Fibroblast of skin of scalp (primary cell): Measurements from ENCODE around the gene FBP1.
"Not testable (repeated sequence)": the region's sequence is repeated elsewhere in the genome, so short reads cannot be mapped to it uniquely, and the experiment has no call there.

ENCODE experiments used
- DNase-seq: peaks from one replicate; pipeline ENCODE4 v3.0.0-alpha.2; 2013

Gene FBP1

DNA sequence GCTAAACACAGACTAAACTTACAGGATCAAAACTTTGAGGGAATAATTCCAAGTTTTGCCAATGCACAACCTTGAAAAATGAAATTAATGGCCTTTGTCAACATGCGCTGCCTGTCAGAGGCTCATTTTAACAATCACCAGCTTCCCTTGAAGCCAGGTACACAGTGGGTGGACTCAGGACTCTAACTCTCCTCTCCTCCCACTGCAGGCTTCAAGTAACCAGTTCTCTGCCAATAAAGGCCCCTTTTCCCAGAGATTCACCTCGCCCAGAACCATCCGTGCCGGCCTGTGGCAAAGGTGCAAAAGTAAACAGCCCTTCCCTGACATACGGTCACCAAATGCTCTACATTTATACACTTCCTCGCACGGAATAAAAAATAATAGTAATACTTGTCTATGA is 27.2 kb downstream of the FBP1 start:
- no peak for DNase-seq

- DNase-seq = no peak
Measured at GRCh38 chr9:94611638-94612068, 27.7 kb downstream of the FBP1 start.

GRCh38 chr9:94610181-94610606 is 29.1 kb downstream of the FBP1 start:
- no peak for DNase-seq

GRCh38 chr9:94607423-94607691 is 32.0 kb downstream of the FBP1 start:
- no peak for DNase-seq

DNA sequence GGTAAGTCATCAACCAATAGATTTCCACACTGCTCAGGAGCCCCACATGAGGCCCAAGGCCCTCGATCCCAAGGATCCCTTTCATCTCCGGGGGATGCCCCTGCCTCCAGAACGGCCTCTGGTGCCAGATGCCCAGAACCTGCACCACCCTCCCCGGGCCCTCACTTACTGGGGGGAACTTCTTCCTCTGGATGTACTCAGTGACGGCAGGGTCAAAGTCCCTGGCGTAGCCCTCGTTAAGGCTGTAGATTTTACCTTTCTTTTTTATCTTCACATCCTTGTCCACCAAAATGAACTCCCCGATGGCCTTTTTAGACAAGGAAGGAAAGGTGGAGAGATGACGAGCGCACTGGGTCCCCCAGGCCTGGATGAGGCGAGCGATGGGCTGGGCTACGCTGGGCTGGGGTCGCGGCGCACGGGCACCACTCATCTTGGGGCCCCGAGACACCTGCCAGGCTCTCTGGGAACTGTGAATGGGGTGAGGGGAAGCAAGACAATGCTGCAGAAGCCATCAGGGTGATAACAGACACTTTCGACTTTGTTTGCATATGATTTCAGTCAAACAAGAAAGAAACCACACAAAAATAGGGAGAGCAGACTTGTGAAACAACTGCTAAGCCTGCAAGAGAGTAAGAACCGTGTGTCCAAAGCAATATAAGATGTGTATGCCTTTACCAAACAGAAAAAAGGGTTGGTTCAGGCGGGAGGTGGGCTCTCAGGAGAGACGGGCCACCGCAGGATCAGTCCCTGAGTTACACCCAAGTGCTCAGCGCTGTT is 32.5 kb downstream of the FBP1 start:
- no peak for DNase-seq

DNA sequence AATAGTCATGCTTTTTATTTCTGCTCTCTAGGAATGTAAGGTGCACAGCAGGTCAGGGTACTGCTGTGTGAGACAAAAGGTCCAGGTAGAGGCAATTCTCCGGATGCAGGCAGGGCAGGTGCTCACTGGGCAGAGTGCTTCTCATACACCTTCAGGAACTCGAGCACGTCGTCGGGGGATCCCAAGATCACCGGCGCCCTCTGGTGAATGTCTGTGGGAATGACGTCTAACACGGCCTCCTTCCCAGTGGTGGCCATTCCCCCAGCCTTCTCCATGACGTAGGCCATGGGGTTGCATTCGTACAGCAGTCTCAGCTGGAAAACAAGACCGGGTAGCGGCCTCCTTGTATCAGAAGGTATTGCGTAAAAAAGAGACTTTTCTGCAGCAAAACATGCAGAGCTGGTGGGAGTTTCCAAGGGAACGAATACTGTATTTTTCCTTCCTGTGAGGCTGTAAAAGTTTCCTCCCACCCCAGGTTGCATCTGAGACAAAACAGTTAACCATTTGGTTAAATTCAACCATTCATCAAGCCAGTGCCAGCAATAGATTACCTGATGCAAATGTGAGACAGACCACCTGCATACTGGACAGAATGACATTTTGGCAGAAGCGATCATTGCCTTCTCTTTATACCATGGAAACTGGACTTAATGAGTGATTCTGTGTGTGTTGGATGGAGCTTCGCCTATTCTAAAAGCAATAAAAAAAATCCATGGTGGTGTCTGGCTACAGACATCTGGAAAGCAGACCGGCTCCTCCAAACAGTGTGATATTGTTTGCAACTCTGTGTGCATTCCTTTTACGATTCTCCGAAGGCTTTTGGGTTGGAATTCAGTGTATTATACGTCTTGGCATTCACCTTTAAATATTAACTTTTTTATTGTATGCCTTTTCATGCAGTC is 35.8 kb downstream of the FBP1 start:
- DNase-seq = peak; percentile 49

DNA sequence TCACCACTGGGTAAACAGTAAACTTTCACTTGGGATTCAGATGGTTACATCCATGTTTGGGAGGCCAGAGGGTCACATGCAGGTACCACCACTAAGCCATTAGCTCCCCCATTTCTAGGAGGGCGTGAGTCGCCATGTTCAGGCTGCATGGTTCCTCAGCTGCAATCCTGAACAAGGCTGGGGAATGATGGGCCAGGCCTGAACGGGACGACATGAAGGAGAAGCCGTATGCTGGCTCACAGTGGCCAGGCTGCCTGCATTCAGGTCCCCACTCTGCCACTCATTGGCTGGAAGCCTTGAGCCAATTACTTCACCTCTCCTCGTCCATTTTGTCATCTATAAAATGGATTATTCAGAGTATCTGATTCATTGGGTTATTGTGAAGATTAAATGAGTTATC is 36.7 kb downstream of the FBP1 start:
- DNase-seq = no peak

- no peak for DNase-seq
Measured at GRCh38 chr9:94600715-94601114, 38.6 kb downstream of the FBP1 start.

GRCh38 chr9:94600258-94600657 is 39.1 kb downstream of the FBP1 start:
- DNase-seq = no peak

DNA sequence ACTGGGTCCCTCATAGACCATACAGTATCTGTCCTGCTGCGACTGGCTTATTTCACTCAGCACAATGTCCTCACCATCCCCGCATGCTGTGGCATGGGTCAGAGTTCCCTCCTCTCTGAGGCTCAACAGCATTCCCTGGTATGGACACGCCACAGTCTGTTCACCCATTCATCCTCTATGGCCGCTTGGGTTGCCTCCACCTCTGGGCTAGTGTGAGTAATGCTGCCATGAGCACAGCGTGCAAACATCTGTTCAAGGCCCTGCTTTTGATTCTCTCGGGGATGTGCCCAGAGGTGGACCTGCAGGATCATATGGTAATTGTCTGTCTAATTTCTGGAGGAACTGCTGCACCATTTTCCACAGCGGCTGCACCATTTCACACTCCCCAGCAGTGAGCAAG is 40.2 kb downstream of the FBP1 start:
- DNase-seq = no peak

GRCh38 chr9:94593459-94594345 is 45.6 kb downstream of the FBP1 start, which contains the start of gene FBP2:
TSS of gene FBP2 (minus strand) at chr9:94593824. CDS start at chr9:94593726, 98 bp downstream.
- DNase-seq = no peak

DNA sequence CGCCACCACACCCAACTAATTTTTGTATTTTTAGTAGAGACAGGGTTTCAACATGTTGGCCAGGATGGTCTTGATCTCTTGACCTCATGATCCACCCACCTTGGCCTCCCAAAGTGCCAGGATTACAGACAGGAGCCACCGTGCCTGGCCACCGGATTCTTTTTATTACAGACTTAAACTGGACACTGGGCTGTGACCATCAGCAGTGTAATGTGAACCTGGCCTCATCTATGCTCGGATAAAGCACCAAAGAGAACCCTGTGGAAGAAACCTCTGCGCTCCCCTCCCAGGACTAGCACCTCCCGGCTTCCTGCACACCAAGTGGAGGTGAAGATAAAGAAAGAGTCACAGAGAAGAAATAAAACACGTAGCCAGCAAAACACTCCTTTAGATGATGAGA is 46.6 kb downstream of the FBP1 start:
- not testable (repeated sequence) for DNase-seq

DNA sequence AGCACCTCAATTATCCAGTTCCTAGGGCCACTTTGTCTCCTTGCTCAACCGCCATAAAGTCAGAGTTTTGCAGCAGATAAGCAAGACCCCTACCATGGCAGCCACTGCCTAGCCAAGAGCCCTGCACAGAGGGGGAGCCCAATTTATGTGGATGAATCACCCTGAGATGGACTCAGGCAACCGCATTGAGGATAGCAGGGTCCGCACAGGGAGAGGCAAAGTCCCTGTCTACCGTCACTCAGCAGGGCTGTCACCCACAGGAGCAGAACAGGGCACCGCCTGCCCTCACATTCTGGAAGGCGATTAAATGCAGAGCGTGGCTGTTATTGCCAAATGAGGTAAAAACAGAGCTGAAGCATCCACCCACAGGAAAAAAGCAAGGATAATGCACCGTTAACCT is 47.4 kb downstream of the FBP1 start:
- DNase-seq = no peak

- not testable (repeated sequence) for DNase-seq
Measured at GRCh38 chr9:94591046-94591545, 48.2 kb downstream of the FBP1 start.

DNA sequence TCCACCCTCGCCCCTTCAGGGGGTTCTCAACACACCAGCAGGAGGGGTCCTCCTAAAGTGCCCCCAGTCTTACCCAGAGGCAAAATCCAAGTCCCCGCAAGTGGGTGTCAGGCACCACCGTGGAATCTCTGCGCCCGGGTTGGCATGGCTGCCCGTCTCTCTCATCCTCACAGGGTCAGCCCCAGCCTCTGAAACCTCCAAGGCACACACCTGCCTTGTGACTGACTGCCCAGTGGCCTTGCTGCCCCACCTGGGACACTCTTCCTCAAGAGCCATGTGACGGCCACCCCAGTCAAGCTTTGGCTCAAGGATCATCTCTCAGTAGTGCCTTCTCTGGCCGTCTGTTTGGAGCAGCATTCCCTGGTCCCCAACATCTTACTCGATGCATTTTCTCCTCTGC is 50.6 kb downstream of the FBP1 start:
- DNase-seq = no peak

GRCh38 chr9:94586814-94587213 is 52.5 kb downstream of the FBP1 start:
- DNase-seq = peak; percentile 30

DNA sequence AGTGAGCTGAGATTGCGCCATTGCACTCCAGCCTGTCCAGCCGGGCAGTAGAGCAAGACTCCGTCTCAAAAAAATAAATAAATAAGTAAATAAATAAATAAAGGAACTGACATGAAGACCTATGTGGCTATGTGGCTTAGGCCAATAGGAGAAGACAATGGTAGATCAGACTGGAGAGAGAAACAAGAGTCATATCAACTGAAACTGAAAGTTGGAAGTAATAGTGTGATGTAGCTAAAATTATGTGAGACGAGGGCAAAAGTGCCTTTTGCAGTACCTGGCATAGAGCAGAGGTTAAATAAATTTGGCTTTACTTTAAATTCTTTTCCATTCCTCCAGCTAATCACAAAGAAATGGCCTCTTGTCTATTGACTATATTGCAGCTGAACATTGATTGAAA is 53.0 kb downstream of the FBP1 start:
- no peak for DNase-seq

- no peak for DNase-seq
Measured at GRCh38 chr9:94584555-94584954, 54.8 kb downstream of the FBP1 start.

DNA sequence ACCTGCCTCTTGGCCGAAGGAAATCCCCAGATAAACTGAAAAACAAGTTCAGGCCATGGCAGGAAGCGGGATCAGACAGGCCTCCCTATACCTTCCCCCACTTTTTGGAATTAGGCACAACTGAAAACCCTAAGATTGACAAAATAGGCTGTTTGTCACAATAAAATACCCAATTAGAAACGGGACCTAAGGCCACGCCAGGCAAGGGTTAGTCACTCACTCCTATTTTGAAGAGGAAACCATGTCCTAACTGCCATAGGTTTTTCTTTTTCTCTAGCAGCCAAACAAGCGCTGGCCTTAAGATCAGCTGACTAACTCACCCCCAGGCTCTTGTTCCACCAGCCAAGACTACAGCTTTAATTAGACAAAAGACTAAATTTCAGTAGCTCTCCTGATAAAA is 57.6 kb downstream of the FBP1 start:
- no peak for DNase-seq

DNA sequence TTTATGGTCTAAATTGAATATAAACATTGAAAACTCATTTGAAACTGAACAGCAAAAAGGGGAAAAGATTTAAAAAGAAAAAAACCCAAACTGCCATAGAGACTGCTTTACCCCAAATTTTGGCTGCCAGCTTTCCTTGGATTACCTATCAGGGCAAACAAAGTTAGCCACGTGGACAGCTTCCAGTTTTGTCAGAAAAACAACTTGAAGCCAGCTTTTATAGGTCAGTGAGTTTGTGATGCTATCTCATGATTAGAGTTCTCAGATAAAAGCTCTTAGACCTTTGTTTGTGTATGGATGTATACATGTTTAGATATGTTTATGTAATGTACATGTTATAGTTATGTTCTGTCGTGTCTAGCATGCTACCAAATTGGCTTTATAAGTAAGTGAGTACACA is 61.7 kb downstream of the FBP1 start:
- DNase-seq = no peak

GRCh38 chr9:94577036-94577435 is 62.3 kb downstream of the FBP1 start:
- no peak for DNase-seq

DNA sequence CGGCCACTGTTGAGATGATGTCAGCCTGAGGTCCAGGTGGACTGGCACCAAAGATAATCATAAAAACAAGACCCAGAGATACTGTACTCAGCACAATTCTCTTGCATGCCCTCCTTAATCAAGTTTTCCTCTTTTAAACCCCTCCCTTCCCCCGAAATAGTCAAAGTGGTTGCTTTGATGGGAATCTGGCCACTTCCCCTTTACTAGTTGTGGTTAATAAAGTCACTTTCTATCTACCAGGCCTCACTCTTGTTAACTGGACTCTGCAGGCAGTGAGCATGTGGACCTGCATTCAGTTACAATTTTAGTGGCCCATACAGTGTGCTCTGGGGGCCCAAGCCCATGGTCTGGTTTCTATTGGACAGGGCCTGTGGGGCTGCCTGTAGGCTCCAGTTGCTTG is 63.2 kb downstream of the FBP1 start:
- DNase-seq = no peak
